BJ (cell line): ENCODE results near the gene MSH3. TPM values are rescaled to one million over a fixed set of nuclear protein-coding genes. Genes with fewer than 3 reads are reported as not detected.

ENCODE experiments used
- CTCF ChIA-PET: fragments of 350-600 bp; formaldehyde crosslinking; extraction: SDS; loops from one replicate; lab custom pipeline; 2021; ENCODE audit warnings: antibody characterized with exemption, inconsistent platforms; lab: Yijun Ruan, JAX
- POLR2A ChIA-PET: fragments of 300-600 bp; sonication (Branson Sonifier 250); formaldehyde crosslinking; extraction: SDS; loops from one replicate; lab custom pipeline; 2021; ENCODE audit warnings: antibody characterized with exemption; lab: Charles Lee
- DNase-seq: peaks from one replicate; pipeline ENCODE4 v3.0.0-alpha.2; 2011; ENCODE audit warnings: low read depth
- H3K27me3 ChIP-seq: 2 replicates; pipeline ENCODE4 v1.6.0; 2011; ENCODE audit warnings: low read length; ENCODE audit not compliant: control insufficient read depth, insufficient read depth
- H3K36me3 ChIP-seq: 2 replicates; pipeline ENCODE4 v1.5.1; 2011; ENCODE audit warnings: low read length; ENCODE audit not compliant: control insufficient read depth, insufficient read depth
- H3K4me3 ChIP-seq: 2 replicates; pipeline ENCODE4 v1.5.1; 2011; ENCODE audit warnings: low read depth, mild to moderate bottlenecking, control low read depth, low read length
- polyA plus RNA-seq: library from polyadenylated mRNA; depleted of rRNA; stranded (reverse); fragments of >200 nt; gene quantifications from 2 replicates; pipeline ENCODE4 v1.2.3, GENCODE V29; 2011
- TF ChIP-seq, protein P1 (sequence below): IDR thresholded peaks from 2 replicates; pipeline ENCODE4 v1.5.1; 2011; ENCODE audit warnings: low read depth, mild to moderate bottlenecking, control low read depth, inconsistent platforms, low read length, moderate library complexity; ENCODE audit not compliant: insufficient read depth

Gene MSH3
- polyA plus RNA-seq, 1 experiment = 4.0 TPM

DNA sequence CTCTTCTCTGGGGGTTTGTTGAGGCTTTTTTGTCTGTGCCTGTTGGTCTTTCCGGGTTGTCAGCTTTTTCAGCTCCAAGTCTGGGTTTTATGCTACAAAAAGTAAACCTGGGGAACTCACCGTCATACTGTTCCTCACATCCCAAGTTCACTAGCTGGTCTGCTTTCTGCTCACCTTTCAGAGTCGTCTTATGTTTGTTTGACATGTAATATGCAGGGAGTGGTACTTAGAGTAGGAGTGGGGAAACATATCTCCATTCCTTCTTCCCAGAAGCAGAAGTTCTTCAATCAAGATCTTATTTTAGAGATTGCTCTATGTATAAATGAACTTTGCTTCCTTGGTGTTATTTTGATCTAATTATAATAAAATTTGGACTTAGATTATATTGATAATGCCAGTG, 42.0 kb downstream of the MSH3 start:
- DNase-seq = no peak
- ChIA-PET CTCF (interaction anchor here (1.6 kb wide), 1 partner anchor 9 kb away, joined by 3 read pairs; no protein-coding TSS in a partner anchor), POLR2A (no interaction called here)

DNA sequence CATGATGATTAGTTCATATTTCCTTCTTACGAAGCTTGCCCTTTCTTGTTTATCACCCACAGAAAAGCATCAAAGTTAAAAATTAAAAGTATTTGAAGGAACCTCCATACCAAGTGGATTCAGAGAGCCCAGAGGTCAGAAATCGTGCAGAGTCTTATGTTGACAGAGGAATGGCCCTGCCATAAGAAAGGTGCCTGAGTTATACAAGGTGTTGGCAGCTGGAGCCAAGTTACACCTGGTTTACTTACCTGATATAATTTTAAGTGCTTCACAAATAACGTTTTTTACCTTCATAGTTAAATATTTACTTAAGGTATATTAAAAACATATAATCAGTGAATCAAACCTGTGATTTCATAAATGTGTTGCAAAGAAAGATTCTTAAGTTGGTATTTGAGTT, 42.6 kb downstream of the MSH3 start:
- POLR2A ChIA-PET = no interaction called here

More for the DNA sequence above, 42.0 kb downstream of the MSH3 start:
- Histone ChIP-seq H3K4me3 (no peak overlapping the region), H3K27me3 (no peaks in the 10 kb centered on the region), H3K36me3 (no peaks in the 10 kb centered on the region; the same call in 1 of the 2 replicates)
- TF ChIP-seq, protein P1, sequence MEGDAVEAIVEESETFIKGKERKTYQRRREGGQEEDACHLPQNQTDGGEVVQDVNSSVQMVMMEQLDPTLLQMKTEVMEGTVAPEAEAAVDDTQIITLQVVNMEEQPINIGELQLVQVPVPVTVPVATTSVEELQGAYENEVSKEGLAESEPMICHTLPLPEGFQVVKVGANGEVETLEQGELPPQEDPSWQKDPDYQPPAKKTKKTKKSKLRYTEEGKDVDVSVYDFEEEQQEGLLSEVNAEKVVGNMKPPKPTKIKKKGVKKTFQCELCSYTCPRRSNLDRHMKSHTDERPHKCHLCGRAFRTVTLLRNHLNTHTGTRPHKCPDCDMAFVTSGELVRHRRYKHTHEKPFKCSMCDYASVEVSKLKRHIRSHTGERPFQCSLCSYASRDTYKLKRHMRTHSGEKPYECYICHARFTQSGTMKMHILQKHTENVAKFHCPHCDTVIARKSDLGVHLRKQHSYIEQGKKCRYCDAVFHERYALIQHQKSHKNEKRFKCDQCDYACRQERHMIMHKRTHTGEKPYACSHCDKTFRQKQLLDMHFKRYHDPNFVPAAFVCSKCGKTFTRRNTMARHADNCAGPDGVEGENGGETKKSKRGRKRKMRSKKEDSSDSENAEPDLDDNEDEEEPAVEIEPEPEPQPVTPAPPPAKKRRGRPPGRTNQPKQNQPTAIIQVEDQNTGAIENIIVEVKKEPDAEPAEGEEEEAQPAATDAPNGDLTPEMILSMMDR = no peak

DNA sequence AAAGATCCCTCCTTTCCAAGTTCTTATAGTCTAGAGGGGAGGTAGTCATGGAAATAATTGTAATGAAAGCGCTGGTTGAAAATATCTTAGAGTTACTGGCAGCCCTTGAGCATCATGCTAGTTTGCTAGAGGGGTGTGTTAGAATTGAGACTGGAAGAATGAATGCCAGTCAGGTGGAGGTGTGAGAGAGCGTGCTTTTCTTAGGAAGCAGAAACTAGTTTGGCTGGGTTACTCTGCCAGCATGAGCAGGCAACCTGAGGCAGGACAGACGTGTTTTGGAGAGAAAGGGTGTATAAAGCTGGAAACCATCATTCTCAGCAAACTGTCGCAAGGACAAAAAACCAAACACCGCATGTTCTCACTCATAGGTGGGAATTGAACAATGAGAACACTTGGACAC, 43.9 kb downstream of the MSH3 start:
- TF ChIP-seq, protein P1 = no peak
- Histone ChIP-seq H3K27me3 (no peaks in the 10 kb centered on the region), H3K36me3 (no peaks in the 10 kb centered on the region; the same call in 1 of the 2 replicates), H3K4me3 (no peak overlapping the region)
- DNase-seq = no peak
- CTCF ChIA-PET = interaction anchor here (1.6 to 2.2 kb wide), 2 partner anchors 11 to 12 kb away, joined by 4 read pairs; no protein-coding TSS in a partner anchor
- POLR2A ChIA-PET = no interaction called here

More for the DNA sequence above, 42.6 kb downstream of the MSH3 start:
- no peak for DNase-seq
- Histone ChIP-seq H3K36me3 (no peaks in the 10 kb centered on the region; the same call in 1 of the 2 replicates), H3K4me3 (no peak overlapping the region), H3K27me3 (no peaks in the 10 kb centered on the region)
- TF ChIP-seq, protein P1 = no peak
- CTCF ChIA-PET = interaction anchor here (1.6 to 2.2 kb wide), 2 partner anchors 9 to 13 kb away, joined by 3 to 4 read pairs; no protein-coding TSS in a partner anchor

DNA sequence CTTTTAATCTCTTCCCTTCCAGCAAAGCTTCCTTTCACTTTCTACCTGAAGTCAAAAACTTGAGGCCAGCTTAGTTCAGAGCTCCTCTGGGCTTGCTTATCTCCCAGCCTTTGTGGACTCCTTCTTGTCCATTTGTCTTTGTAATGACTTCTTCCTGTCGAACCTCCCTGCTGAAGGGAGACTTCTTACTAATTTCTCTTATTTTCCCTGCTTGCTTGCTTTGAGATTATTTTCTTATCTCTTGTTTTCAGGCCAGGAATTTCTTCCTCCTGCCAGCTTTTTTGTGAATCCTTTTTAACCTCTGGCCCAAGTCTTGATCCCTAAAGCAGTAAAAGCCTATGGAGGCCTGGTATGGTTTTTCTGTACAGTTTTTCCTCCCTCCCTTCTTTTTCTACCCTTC, 47.1 kb downstream of the MSH3 start:
- Histone ChIP-seq H3K36me3 (no peaks in the 10 kb centered on the region), H3K4me3 (no peak overlapping the region), H3K27me3 (no peaks in the 10 kb centered on the region)
- no peak for DNase-seq
- CTCF ChIA-PET = no interaction called here
- POLR2A ChIA-PET = interaction anchor here (0.6 kb wide), 2 partner anchors 10 to 526 kb away, joined by 3 to 4 read pairs; no protein-coding TSS in a partner anchor
- TF ChIP-seq, protein P1 = no peak

DNA sequence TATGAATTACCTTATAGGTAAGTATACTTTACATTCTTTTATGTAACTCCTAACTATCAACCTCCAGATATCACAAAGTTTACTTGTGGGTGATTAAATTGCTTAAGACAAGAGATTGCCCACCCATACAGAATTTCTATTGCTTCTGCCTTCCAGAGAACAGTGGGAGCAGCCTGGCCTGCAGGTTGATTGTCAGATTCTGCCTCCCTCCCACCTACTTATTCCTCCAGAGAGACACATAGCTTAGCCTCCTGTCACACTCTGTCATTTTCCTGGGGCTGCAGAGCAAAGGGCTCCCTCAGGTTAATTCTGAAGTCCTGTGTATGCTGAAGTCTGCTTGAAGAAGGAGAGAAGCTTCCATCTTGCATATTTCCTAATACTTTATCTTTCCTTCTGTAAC, 48.8 kb downstream of the MSH3 start:
- TF ChIP-seq, protein P1 = no peak
- DNase-seq = no peak
- POLR2A ChIA-PET = no interaction called here
- no peak overlapping the region for H3K4me3 ChIP-seq
- H3K27me3 ChIP-seq = no peaks in the 10 kb centered on the region
- CTCF ChIA-PET = no interaction called here
- no peaks in the 10 kb centered on the region for H3K36me3 ChIP-seq
